Immature natural killer cell (primary cell): ENCODE measurements around the gene ITPK1. TPM values are rescaled to one million over a fixed set of nuclear protein-coding genes. Genes with fewer than 3 reads are reported as not detected.

Experiments used
- DNase-seq, 3 donors: peaks; one replicate each; pipeline ENCODE4 v3.0.0; 2022; ENCODE audit warnings: mixed read lengths in 1 of 3
- H3K27ac Mint-ChIP-seq, 6 donors: one replicate each; pipeline ENCODE4 v1.8.0; 2020; ENCODE audit warnings: mixed read lengths in 6 of 6, mild to moderate bottlenecking in 5 of 6, inconsistent platforms in 4 of 6, moderate library complexity in 3 of 6
- H3K27me3 Mint-ChIP-seq, 3 donors: one replicate each; pipeline ENCODE4 v1.8.0; 2020 to 2021; ENCODE audit warnings: low read depth in 3 of 3, mild to moderate bottlenecking in 3 of 3, mixed read lengths in 3 of 3, moderate library complexity in 3 of 3, inconsistent platforms in 1 of 3
- H3K36me3 Mint-ChIP-seq, 3 donors: one replicate each; pipeline ENCODE4 v1.8.0; 2020; ENCODE audit warnings: mixed read lengths in 3 of 3, inconsistent platforms in 2 of 3, mild to moderate bottlenecking in 2 of 3
- H3K4me1 Mint-ChIP-seq, 2 donors: one replicate each; pipeline ENCODE4 v1.8.0; 2020; ENCODE audit warnings: inconsistent platforms in 2 of 2, mild to moderate bottlenecking in 2 of 2, mixed read lengths in 2 of 2, moderate library complexity in 1 of 2
- H3K4me3 Mint-ChIP-seq, 5 donors: one replicate each; pipeline ENCODE4 v1.8.0; 2020; ENCODE audit warnings: mild to moderate bottlenecking in 5 of 5, mixed read lengths in 5 of 5, inconsistent platforms in 3 of 5, moderate library complexity in 3 of 5
- H3K9me3 Mint-ChIP-seq, 6 donors: one replicate each; pipeline ENCODE4 v1.8.0; 2020; ENCODE audit warnings: mild to moderate bottlenecking in 6 of 6, mixed read lengths in 6 of 6, inconsistent platforms in 4 of 6, moderate library complexity in 3 of 6
- polyA plus RNA-seq, 3 donors: library from polyadenylated mRNA; unstranded; fragments of 300-500 nt; fragmentation: Illumina TruSeq; gene quantifications; one replicate each; pipeline ENCODE4 v1.2.3, GENCODE V29; 2021

ITPK1 gene
- polyA plus RNA-seq, 3 donors from 2014 or later, result 19.5 to 53.0 (median 21.7) TPM

- H3K27ac Mint-ChIP-seq, result peak overlapping the region in 4 of 6 donors; percentile 10 to 64 (median 48)
- H3K9me3 Mint-ChIP-seq, result no peaks in the 10 kb centered on the region
- no peak for DNase-seq
- H3K4me1 Mint-ChIP-seq, result peaks cover 20 to 55% of the 10 kb centered on the region in 2 donors
- no peaks in the 10 kb centered on the region for H3K36me3 Mint-ChIP-seq
- H3K27me3 Mint-ChIP-seq, result peaks cover 0 to 5% (median 0%) of the 10 kb centered on the region in 3 donors
- H3K4me3 Mint-ChIP-seq, result no peak overlapping the region
Measured at GRCh38 chr14:93023039-93023438, 92.7 kb downstream of the ITPK1 start.

- no peak overlapping the region for H3K27ac Mint-ChIP-seq
- H3K4me3 Mint-ChIP-seq, result no peak overlapping the region
- peaks cover 0 to under 1% (median 0%) of the 10 kb centered on the region in 3 donors for H3K36me3 Mint-ChIP-seq
- H3K4me1 Mint-ChIP-seq, result peaks cover 26 to 45% of the 10 kb centered on the region in 2 donors
- no peaks in the 10 kb centered on the region for H3K9me3 Mint-ChIP-seq
- H3K27me3 Mint-ChIP-seq, result peaks cover 0 to 5% (median 0%) of the 10 kb centered on the region in 3 donors
- DNase-seq, result no peak
Measured at GRCh38 chr14:93019970-93020369, 95.8 kb downstream of the ITPK1 start.

- no peak overlapping the region for H3K4me3 Mint-ChIP-seq
- peaks cover 0 to 4% (median 3%) of the 10 kb centered on the region in 3 donors for H3K27me3 Mint-ChIP-seq
- peaks cover 32 to 51% of the 10 kb centered on the region in 2 donors for H3K4me1 Mint-ChIP-seq
- H3K27ac Mint-ChIP-seq, result no peak overlapping the region
- DNase-seq, result no peak
- no peaks in the 10 kb centered on the region for H3K9me3 Mint-ChIP-seq
- H3K36me3 Mint-ChIP-seq, result peaks cover 0 to 3% (median 0%) of the 10 kb centered on the region in 3 donors
Measured at GRCh38 chr14:93019367-93019843, 96.3 kb downstream of the ITPK1 start.

- peaks cover 41 to 56% of the 10 kb centered on the region in 2 donors for H3K4me1 Mint-ChIP-seq
- no peaks in the 10 kb centered on the region for H3K9me3 Mint-ChIP-seq
- H3K4me3 Mint-ChIP-seq, result no peak overlapping the region
- peaks cover 0 to 3% (median 0%) of the 10 kb centered on the region in 3 donors for H3K36me3 Mint-ChIP-seq
- H3K27ac Mint-ChIP-seq, result peak overlapping the region in 2 of 6 donors; percentile 22 to 30
- peaks cover 0 to 6% (median 4%) of the 10 kb centered on the region in 3 donors for H3K27me3 Mint-ChIP-seq
- no peak for DNase-seq
Measured at GRCh38 chr14:93018366-93018765, 97.4 kb downstream of the ITPK1 start.

- H3K36me3 Mint-ChIP-seq, result peaks cover 0 to 3% (median 0%) of the 10 kb centered on the region in 3 donors
- H3K4me3 Mint-ChIP-seq, result no peak overlapping the region
- H3K27ac Mint-ChIP-seq, result peak overlapping the region in 1 of 6 donors; percentile 66
- DNase-seq, result no peak
- H3K4me1 Mint-ChIP-seq, result peaks cover 46 to 56% of the 10 kb centered on the region in 2 donors
- peaks cover 0 to 6% (median 4%) of the 10 kb centered on the region in 3 donors for H3K27me3 Mint-ChIP-seq
- H3K9me3 Mint-ChIP-seq, result no peaks in the 10 kb centered on the region
Measured at GRCh38 chr14:93017898-93018297, 97.8 kb downstream of the ITPK1 start.

- Mint-ChIP-seq H3K27me3 (peaks cover 0 to 6% (median 4%) of the 10 kb centered on the region in 3 donors), H3K27ac (peak overlapping the region in 1 of 6 donors; percentile 35)
Measured at GRCh38 chr14:93017301-93017797, 98.4 kb downstream of the ITPK1 start.

GRCh38 chr14:93016275-93016845, 99.4 kb downstream of the ITPK1 start:
- H3K27ac Mint-ChIP-seq, result no peak overlapping the region
- no peak for DNase-seq
- peaks cover 0 to 3% (median 0%) of the 10 kb centered on the region in 3 donors for H3K36me3 Mint-ChIP-seq
- peaks cover 0 to 9% (median 0%) of the 10 kb centered on the region in 3 donors for H3K27me3 Mint-ChIP-seq
- H3K4me3 Mint-ChIP-seq, result no peak overlapping the region
- peaks cover 48 to 53% of the 10 kb centered on the region in 2 donors for H3K4me1 Mint-ChIP-seq
- no peaks in the 10 kb centered on the region for H3K9me3 Mint-ChIP-seq

More at GRCh38 chr14:93017301-93017797, 98.4 kb downstream of the ITPK1 start:
- Mint-ChIP-seq H3K4me1 (peaks cover 46 to 53% of the 10 kb centered on the region in 2 donors), H3K4me3 (no peak overlapping the region), H3K9me3 (no peaks in the 10 kb centered on the region), H3K36me3 (peaks cover 0 to 3% (median 0%) of the 10 kb centered on the region in 3 donors)
- no peak for DNase-seq

- Mint-ChIP-seq H3K27me3 (peaks cover 0 to 9% (median 0%) of the 10 kb centered on the region in 3 donors), H3K9me3 (no peaks in the 10 kb centered on the region), H3K4me1 (peaks cover 43 to 54% of the 10 kb centered on the region in 2 donors), H3K4me3 (no peak overlapping the region), H3K36me3 (peaks cover 0 to 3% (median 0%) of the 10 kb centered on the region in 3 donors), H3K27ac (peak overlapping the region in 1 of 6 donors; percentile 23)
- no peak for DNase-seq
Measured at GRCh38 chr14:93015505-93015904, 100.2 kb downstream of the ITPK1 start.

- Mint-ChIP-seq H3K4me1 (peaks cover 40 to 49% of the 10 kb centered on the region in 2 donors), H3K27ac (peak overlapping the region in 5 of 6 donors; percentile 19 to 78 (median 49)), H3K9me3 (no peaks in the 10 kb centered on the region), H3K4me3 (no peak overlapping the region), H3K36me3 (peaks cover 0 to 3% (median 0%) of the 10 kb centered on the region in 3 donors), H3K27me3 (peaks cover 0 to 9% (median 0%) of the 10 kb centered on the region in 3 donors)
- DNase-seq, result no peak
Measured at GRCh38 chr14:93015064-93015463, 100.7 kb downstream of the ITPK1 start.

GRCh38 chr14:93014058-93015023, 101.4 kb downstream of the ITPK1 start:
- H3K9me3 Mint-ChIP-seq, result no peaks in the 10 kb centered on the region
- no peak overlapping the region for H3K4me3 Mint-ChIP-seq
- peak overlapping the region; percentile 36 to 71 (median 54) for H3K27ac Mint-ChIP-seq
- H3K4me1 Mint-ChIP-seq, result peaks cover 44 to 49% of the 10 kb centered on the region in 2 donors
- DNase-seq, result no peak
- H3K27me3 Mint-ChIP-seq, result peaks cover 0 to 9% (median 0%) of the 10 kb centered on the region in 3 donors
- peaks cover 0 to 3% (median 0%) of the 10 kb centered on the region in 3 donors for H3K36me3 Mint-ChIP-seq

- peaks cover 0 to 9% (median 0%) of the 10 kb centered on the region in 3 donors for H3K27me3 Mint-ChIP-seq
- DNase-seq, result no peak
- no peaks in the 10 kb centered on the region for H3K9me3 Mint-ChIP-seq
- H3K36me3 Mint-ChIP-seq, result peaks cover 0 to 3% (median 0%) of the 10 kb centered on the region in 3 donors
- peaks cover 53 to 55% of the 10 kb centered on the region in 2 donors for H3K4me1 Mint-ChIP-seq
- H3K4me3 Mint-ChIP-seq, result no peak overlapping the region
- H3K27ac Mint-ChIP-seq, result peak overlapping the region; percentile 24 to 83 (median 53)
Measured at GRCh38 chr14:93012951-93013719, 102.6 kb downstream of the ITPK1 start.

- no peak for DNase-seq
- Mint-ChIP-seq H3K27ac (peak overlapping the region in 2 of 6 donors; percentile 3 to 49), H3K4me1 (peaks cover 55% of the 10 kb centered on the region in 2 donors), H3K9me3 (no peaks in the 10 kb centered on the region), H3K27me3 (peaks cover 0 to 9% (median 0%) of the 10 kb centered on the region in 3 donors), H3K36me3 (peaks cover 0 to 3% (median 0%) of the 10 kb centered on the region in 3 donors), H3K4me3 (no peak overlapping the region)
Measured at GRCh38 chr14:93012506-93012905, 103.2 kb downstream of the ITPK1 start.
